PFSK-1 (cell line): Measurements from ENCODE around the gene ALG6.

Experiments
- POLR2AphosphoS5 ChIP-seq: IDR thresholded peaks from 2 replicates; pipeline ENCODE4 v1.6.1; 2012; ENCODE audit warnings: low read depth, mild to moderate bottlenecking, control low read depth, low read length, moderate library complexity
- SIN3A ChIP-seq: IDR thresholded peaks from 2 replicates; pipeline ENCODE4 v1.6.1; 2012; ENCODE audit warnings: mild to moderate bottlenecking, low read length, moderate library complexity, borderline replicate concordance; ENCODE audit not compliant: insufficient read depth
- TAF1 ChIP-seq: IDR thresholded peaks from 2 replicates; pipeline ENCODE4 v1.6.1; 2012; ENCODE audit warnings: low read length, control low read depth, borderline replicate concordance; ENCODE audit not compliant: insufficient read depth
- TF ChIP-seq, protein P1 (sequence below), 2 experiments: IDR thresholded peaks; 2 replicates each; pipeline versions ENCODE4 v1.6.1 to v1.8.0; 2011 to 2012; ENCODE audit warnings: low read depth in 2 of 2, low read length in 2 of 2, control low read depth in 1 of 2, inconsistent platforms in 1 of 2, mild to moderate bottlenecking in 1 of 2, moderate library complexity in 1 of 2; ENCODE audit not compliant: insufficient read depth in 1 of 2

DNA sequence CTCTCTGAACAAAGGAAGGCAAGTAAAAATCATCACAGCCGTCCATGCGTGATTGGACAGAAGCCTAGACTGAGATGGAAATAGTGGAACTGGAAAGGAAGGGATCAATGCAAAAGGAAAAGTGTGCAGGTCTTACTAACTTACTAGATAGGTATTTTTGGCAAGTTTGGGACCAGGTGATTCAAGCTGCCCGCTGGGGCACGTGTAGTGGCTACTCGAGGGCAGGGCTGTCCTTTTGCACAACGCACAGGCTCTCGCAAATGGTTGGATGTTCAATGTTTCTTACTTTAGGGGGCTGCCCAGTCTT lies 566 bp upstream of the ALG6 start:
- TF ChIP-seq TAF1: no peak
- no peak for TF ChIP-seq POLR2AphosphoS5
- no peak for TF ChIP-seq SIN3A
- TF ChIP-seq, protein P1, sequence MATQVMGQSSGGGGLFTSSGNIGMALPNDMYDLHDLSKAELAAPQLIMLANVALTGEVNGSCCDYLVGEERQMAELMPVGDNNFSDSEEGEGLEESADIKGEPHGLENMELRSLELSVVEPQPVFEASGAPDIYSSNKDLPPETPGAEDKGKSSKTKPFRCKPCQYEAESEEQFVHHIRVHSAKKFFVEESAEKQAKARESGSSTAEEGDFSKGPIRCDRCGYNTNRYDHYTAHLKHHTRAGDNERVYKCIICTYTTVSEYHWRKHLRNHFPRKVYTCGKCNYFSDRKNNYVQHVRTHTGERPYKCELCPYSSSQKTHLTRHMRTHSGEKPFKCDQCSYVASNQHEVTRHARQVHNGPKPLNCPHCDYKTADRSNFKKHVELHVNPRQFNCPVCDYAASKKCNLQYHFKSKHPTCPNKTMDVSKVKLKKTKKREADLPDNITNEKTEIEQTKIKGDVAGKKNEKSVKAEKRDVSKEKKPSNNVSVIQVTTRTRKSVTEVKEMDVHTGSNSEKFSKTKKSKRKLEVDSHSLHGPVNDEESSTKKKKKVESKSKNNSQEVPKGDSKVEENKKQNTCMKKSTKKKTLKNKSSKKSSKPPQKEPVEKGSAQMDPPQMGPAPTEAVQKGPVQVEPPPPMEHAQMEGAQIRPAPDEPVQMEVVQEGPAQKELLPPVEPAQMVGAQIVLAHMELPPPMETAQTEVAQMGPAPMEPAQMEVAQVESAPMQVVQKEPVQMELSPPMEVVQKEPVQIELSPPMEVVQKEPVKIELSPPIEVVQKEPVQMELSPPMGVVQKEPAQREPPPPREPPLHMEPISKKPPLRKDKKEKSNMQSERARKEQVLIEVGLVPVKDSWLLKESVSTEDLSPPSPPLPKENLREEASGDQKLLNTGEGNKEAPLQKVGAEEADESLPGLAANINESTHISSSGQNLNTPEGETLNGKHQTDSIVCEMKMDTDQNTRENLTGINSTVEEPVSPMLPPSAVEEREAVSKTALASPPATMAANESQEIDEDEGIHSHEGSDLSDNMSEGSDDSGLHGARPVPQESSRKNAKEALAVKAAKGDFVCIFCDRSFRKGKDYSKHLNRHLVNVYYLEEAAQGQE (IDR thresholded peaks at IDR 0.05; ENCODE audit: insufficient read depth in 1 of 2, low read depth in 2 of 2, low read length in 2 of 2): no peak
